Renal cortex interstitium (tissue), 15 donors: Measurements from ENCODE around the gene LHPP. TPM values are rescaled to one million over a fixed set of nuclear protein-coding genes. Genes with fewer than 3 reads are reported as not detected.
A peak's percentile ranks its signal among the peaks of the same experiment; 100 is the strongest.

Source experiments
- DNase-seq, 11 donors: peaks; one replicate each; pipeline ENCODE4 v3.0.0-alpha.2; 2013; ENCODE audit warnings: low read depth in 9 of 11, low spot score in 4 of 11; ENCODE audit errors: extremely low read depth in 1 of 11
- long read RNA-seq, 16 experiments: transcript quantifications; one replicate each; lab custom pipeline, GENCODE V29; 2026
- polyA plus RNA-seq, 3 donors: library from polyadenylated mRNA; unstranded; fragments of 120-200 nt; gene quantifications; one replicate each; pipeline ENCODE4 v1.2.1, GENCODE V29; 2013; ENCODE audit not compliant: insufficient read length in 3 of 3

Gene LHPP, protein sequence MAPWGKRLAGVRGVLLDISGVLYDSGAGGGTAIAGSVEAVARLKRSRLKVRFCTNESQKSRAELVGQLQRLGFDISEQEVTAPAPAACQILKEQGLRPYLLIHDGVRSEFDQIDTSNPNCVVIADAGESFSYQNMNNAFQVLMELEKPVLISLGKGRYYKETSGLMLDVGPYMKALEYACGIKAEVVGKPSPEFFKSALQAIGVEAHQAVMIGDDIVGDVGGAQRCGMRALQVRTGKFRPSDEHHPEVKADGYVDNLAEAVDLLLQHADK
- 10 to 100 TPM; 16.5 to 24.8 (median 22.0) TPM for polyA plus RNA-seq
- long read RNA-seq, donor 1, partial matches to known transcripts, result 0 of 9 reads
- long read RNA-seq, donor 1, other reads (novel, unspliced or antisense), result 0 of 9 reads
- long read RNA-seq, donor 2, partial matches to known transcripts, result 0 of 6 reads
- long read RNA-seq, donor 2, other reads (novel, unspliced or antisense), result 0 of 6 reads
- long read RNA-seq, donor 3, transcript LHPP-202 (7 exons, 1,622 nt), result major isoform, 16 of 24 reads
- long read RNA-seq, donor 3, partial matches to known transcripts, result 7 of 24 reads
- long read RNA-seq, donor 3, other reads (novel, unspliced or antisense), result 0 of 24 reads
- long read RNA-seq, donor 4, transcript LHPP-202 (7 exons, 1,622 nt), result major isoform, 7 of 15 reads
- long read RNA-seq, donor 4, partial matches to known transcripts, result 7 of 15 reads
- long read RNA-seq, donor 4, other reads (novel, unspliced or antisense), result 0 of 15 reads
- long read RNA-seq, donor 5, result 0 reads
- long read RNA-seq, donor 6, transcript LHPP-202 (7 exons, 1,622 nt), result major isoform, 7 of 7 reads
- long read RNA-seq, donor 6, partial matches to known transcripts, result 0 of 7 reads
- long read RNA-seq, donor 6, other reads (novel, unspliced or antisense), result 0 of 7 reads
- long read RNA-seq, donor 7, transcript LHPP-202 (7 exons, 1,622 nt), result major isoform, 10 of 11 reads
- long read RNA-seq, donor 7, partial matches to known transcripts, result 0 of 11 reads
- long read RNA-seq, donor 7, other reads (novel, unspliced or antisense), result 0 of 11 reads
- long read RNA-seq, donor 8, transcript LHPP-202 (7 exons, 1,622 nt), result major isoform, 12 of 13 reads
- long read RNA-seq, donor 8, partial matches to known transcripts, result 0 of 13 reads
- long read RNA-seq, donor 8, other reads (novel, unspliced or antisense), result 0 of 13 reads
- long read RNA-seq, donor 9, transcript LHPP-202 (7 exons, 1,622 nt), result major isoform, 6 of 6 reads
- long read RNA-seq, donor 9, partial matches to known transcripts, result 0 of 6 reads
- long read RNA-seq, donor 9, other reads (novel, unspliced or antisense), result 0 of 6 reads
- long read RNA-seq, donor 10, transcript LHPP-202 (7 exons, 1,622 nt), result major isoform, 11 of 12 reads
- long read RNA-seq, donor 10, partial matches to known transcripts, result 0 of 12 reads
- long read RNA-seq, donor 10, other reads (novel, unspliced or antisense), result 0 of 12 reads
- long read RNA-seq, donor 11, transcript LHPP-202 (7 exons, 1,622 nt), result major isoform, 5 of 14 reads
- long read RNA-seq, donor 11, partial matches to known transcripts, result 6 of 14 reads
- long read RNA-seq, donor 11, other reads (novel, unspliced or antisense), result 0 of 14 reads
- long read RNA-seq, donor 12, transcript LHPP-202 (7 exons, 1,622 nt), result major isoform, 5 of 6 reads
- long read RNA-seq, donor 12, partial matches to known transcripts, result 0 of 6 reads
- long read RNA-seq, donor 12, other reads (novel, unspliced or antisense), result 0 of 6 reads
- long read RNA-seq, donor 13, result 0 reads
- long read RNA-seq, donor 14, partial matches to known transcripts, result 0 of 4 reads
- long read RNA-seq, donor 14, other reads (novel, unspliced or antisense), result 0 of 4 reads
- long read RNA-seq, donor 15, result 0 reads
- long read RNA-seq, donor 16, transcript LHPP-203 (6 exons, 840 nt), result minor isoform, 5 of 46 reads
- long read RNA-seq, donor 16, transcript LHPP-202 (7 exons, 1,622 nt), result major isoform, 22 of 46 reads
- long read RNA-seq, donor 16, partial matches to known transcripts, result 18 of 46 reads
- long read RNA-seq, donor 16, other reads (novel, unspliced or antisense), result 0 of 46 reads

DNA sequence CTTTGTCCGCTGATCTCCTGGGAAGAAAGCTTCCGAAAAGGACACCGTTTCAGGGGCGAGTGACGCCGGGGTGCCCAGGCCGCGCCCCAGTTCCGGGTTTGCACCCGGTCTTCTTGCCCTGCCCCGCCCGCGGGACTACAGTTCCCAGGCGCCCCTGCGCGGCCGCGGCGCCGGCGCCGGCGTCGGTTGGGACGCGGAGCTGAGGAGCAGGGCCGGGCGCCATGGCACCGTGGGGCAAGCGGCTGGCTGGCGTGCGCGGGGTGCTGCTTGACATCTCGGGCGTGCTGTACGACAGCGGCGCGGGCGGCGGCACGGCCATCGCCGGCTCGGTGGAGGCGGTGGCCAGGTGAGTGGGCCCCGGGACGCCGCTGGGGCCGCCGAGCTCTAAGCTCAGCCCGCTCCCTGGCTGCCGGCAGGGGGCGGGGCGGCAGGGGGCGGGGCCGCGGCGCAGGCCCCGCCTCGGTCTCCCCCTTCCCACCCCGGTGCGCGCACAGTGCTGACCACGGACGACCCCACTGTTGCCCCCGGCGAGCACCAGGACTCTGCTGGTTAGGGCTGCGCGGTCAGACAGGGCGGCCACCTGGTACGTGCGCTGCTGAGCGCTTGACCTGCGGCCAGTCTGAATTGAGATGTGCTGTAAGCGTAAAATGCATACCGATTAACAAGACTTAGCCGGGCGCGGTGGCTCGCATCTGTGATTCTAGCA lies at the start of gene LHPP:
TSS of gene LHPP (plus strand) at position 182 of the 706 bp plus-strand sequence. CDS start at position 222, 40 bp downstream.
- DNase-seq, result peak in 10 of 11 donors; percentile 49 to 80 (median 74)

DNA sequence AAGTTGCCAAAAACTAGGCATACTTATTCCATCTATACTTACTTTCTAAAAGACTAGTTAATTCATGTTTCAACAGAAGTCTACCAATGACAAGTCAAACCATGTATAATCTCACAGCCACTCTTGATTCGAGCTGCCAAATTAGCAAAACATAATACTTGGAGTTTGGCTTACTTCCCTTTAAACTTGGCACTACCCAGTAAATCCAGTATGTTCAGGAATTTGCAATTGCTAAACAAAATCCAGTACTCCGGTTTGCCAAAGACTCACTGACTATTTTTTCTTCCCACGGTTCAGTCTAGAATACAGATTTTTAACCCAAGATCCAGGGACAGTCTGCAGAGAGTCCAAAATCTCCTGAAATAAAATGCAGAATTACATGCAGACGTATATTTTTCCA lies 47.5 kb upstream of the LHPP start:
- no peak for DNase-seq

DNA sequence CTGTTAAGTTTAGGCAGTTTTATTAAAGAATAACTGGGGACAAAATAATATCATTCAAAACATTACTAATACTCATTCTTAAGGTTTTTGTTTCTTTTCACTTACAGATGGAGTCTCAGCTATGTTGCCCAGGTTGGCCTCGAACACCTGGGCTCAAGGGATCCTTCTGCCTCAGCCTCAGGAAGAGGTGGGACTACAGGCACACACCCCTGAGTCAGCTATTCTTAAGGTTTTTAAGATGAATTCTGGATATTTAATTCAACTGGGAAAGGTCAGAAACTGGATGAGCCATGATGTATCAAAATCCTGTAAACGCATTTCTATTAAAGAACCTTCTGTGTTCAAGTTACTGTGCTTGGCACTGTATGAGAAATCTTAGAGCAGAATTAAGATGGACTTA lies 46.4 kb upstream of the LHPP start:
- no peak for DNase-seq

DNA sequence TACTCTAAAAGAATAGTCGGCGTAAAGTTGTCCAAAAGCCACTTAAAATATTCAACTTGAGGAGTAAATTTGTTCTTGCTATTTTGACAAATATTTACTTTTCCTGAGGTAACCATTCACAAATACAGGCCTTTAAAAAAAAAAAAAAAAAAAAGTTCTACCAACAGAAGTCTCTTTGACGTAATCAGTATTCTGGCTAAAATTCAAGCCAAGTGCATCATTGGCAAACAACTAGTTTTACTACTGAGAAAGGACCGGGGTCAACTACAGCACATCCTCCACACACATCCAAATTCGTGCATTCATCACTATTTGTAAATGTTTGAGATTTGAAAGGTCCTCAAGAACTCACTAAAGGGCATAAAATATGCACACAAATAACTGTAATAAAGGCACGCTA lies 44.9 kb upstream of the LHPP start:
- no peak for DNase-seq

DNA sequence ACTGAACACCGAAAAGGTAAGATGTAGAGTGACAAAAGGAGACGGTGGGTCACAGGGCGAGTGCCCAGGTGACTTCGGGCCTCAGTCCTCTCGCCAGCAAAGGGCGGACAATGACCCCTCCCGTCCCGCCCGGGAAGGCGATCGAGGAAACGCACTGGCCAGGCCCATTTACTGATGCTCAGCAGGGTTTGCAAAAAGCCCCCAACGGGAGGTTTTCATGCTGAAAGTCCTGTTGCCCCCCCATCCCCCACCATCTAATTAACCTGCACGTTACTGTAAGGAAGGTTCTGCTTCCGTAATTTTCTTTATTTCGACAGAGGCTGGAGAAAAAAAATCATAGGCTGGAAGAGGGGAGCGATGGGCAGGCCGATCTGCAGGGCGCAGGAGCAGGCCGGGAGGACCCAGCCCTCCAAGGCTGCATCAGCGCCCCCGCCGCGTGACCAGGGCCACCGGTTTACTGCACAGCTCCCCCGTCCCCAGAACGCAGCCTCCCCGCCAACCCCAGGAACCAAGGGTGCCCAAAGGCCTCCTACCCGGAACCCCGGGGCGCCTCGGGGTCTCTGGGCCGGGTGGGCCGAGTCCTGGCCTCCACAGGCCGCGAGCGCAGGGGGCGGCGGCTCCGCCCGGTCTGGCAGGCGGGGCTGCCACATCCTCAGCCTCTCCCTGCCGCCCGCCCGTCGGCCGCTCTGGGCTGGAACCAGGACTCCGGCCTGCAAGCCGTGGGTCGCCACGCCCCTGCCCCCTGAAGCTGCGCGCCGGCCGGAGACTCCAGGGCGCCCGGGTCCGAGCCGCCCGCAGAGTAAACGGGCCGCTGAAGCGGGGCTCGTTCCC lies 43.5 kb upstream of the LHPP start:
- peak in 9 of 11 donors; percentile 19 to 58 (median 43) for DNase-seq

DNA sequence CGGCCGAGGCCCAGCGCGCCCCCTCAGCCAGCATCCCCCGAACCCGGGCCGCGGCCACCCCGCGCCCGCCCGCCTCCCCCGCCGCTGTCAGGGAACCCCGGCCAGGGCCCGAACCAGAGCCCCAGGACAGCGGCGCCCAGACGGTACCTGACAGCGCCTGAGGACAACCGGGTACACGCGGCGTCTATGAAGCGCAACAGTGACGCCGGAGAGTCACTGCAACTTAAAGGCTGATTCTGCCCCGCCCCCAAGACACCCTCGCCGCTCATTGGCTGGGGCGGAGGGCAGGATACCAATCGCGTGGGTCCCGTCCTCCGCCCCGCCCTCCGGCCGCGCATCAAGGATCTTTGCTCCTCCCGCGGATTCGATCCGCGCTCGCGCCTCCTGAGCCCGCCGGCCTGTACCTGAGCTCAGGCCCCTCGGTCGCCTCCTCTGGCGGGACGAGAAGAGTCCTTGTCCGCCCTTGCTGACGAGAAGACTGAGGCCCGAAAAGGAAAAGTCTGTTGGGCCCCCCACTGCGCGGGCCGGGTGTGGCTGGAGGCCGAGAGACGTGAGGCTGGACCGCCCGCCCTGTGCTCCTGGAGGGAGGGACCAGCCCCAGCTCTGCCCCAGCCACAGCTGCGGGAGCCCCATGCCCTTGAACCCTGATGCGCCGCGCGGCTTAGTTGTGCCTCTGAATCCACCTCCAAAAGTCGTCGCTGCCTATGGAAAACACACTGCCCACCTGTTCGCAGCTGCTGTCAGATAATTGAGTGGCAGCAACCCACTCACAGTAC lies 42.7 kb upstream of the LHPP start, which contains the start of gene OAT:
TSS of gene OAT (minus strand) at position 198 of the 776 bp plus-strand sequence. CDS start 6,752 bp downstream, outside the sequence.
- DNase-seq, result peak; percentile 86 to 98 (median 95)

DNA sequence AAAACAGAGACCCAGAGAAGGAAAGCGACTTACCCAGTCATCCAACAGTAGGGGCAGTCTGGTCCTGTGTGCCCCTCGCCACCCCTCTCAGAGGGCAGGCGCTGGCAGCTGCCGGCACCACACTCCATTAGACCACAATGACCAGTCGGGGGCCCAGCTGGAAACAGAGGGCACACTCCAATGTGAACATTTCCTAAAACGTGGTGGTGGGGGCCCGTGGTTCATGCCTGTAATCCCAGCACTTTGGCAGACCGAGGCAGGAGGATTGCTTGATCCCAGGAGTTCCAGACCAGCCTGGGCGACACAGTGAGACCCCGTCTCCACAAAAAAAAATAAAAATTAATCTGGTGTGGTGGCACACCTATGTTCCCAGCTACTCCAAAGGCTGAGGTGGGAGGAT lies 42.0 kb upstream of the LHPP start:
- no peak for DNase-seq

DNA sequence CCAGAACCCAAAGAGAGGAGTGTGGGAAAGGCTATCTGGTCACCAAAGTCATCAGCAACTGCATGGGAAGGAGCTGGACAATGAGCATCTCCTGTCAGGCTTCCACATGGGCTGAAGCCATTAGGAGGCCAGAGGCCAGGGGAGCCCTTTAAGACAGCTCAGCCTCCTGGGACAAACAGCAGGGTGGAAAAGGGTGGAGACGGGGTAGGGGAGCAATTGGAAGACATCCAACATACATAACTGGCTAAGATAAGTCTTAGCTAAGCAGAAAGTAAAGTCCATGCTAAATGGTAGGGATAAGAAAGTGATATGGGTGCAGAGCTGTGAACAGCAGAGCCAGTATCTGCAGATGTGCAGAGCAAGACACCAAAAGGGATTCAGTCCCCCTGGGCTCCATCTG lies 41.4 kb upstream of the LHPP start:
- no peak for DNase-seq

DNA sequence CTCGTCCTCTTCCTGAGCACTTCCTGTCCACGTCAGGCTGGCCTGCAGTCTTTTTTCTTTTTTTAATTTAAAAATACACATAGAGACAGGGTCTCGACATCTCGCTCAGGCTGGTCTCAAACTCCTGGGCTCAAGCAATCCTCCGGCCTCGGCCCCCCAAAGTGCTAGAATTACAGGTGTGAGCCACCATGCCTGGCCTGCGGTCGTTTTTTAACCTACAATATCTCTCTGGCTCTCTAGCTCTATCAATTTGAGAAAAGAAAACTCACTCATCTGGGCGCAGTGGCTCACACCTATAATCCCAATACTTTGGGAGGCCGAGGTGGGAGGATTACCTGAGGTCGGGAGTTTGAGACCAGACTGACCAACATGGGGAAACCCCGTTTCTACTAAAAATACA lies 38.9 kb upstream of the LHPP start:
- DNase-seq, result no peak

DNA sequence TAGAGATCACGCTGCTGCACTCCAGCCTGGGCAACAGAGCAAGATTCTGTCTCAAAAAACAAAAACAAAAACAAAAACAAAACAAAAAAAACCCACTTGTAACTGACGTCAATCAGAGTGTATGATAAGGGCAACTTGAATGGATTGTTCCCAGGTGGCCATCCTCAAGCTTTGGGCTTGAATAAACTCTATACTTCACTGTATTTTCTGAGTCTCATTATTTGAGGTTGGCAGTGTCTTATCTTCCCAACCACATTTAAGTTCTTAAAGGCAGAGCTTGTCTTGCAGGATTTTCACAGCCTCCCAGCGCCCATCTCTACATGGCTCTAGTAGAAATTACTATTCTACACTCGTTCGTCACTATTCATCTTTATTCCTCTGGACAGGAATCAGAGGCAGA lies 37.8 kb upstream of the LHPP start:
- DNase-seq, result no peak

DNA sequence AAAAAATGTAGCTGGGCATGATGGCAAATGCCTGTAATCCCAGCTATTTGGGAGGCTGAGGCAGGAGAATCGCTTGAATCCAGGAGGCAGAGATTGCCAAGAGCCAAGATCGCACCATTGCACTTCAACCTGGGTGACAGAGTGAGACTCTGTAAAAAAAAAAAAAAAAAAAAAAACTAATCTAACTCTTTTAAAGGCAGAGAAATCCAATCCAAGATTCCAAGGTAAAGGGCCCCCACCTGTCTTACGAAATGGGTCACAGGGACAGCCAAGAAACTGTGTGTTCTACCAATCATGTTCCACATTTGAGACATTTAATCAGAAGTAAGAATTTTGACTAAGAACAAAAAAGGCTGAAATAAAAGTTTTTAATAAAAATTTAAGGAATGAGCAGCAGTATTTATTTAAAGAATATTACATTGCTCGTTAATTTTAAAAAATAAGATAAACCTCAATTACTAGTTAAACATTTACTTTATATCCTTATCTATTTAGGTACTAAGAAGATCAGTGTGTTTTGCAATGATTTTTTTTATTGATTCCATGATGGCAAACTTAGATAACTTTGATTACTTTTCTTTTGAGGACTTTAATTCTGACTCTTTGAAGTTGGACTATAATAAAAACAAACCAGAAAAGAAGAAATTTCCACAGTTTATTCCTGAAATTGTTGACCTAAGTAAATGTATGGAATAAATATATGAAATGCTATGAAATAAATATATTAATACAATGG lies 36.2 kb upstream of the LHPP start:
- DNase-seq, result no peak

DNA sequence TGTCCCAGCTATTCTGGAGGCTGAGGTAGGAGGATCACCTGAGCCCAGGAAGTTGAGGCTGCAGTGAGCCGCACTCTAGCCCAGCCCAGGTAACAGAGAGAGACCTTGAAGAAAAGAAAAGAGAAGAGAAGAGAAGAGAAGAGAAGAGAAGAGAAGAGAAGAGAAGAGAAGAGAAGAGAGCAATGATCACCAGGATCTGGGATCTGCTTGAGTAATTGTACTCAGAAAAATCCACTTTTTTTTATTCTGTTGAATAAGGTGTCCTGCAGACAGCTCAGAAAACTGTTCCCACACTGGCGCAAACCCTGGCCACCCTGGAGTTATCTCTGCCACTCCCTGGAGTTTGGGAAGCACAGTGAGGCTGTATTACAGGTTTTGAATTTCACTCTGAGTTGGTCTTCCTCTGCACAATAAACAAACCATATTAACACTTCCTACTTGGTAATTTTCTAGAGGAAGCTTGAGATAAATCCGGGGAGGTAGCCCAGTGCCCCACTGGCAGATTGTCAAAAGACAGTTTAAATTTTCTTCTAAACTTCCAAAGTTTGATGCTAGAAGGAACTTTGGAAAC lies 33.3 kb upstream of the LHPP start:
- DNase-seq, result no peak

DNA sequence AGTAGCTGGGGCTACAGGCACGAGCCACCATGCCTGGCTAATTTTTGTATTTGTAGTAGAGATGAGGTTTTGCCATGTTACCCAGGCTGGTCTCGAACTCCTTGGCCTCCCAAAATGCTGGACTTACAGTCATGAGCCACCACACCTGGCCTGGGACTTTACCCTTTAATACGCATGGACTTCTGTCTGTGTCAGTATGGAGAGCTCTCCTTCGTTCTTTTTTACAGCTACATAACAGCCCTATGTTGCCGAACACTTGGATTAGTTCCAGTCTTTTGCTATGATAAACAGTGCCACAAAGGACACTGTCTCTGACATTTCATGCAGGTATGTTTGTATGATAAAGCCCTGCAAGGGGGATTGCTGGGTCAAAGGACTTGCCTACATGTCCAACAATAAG lies 32.0 kb upstream of the LHPP start:
- no peak for DNase-seq

DNA sequence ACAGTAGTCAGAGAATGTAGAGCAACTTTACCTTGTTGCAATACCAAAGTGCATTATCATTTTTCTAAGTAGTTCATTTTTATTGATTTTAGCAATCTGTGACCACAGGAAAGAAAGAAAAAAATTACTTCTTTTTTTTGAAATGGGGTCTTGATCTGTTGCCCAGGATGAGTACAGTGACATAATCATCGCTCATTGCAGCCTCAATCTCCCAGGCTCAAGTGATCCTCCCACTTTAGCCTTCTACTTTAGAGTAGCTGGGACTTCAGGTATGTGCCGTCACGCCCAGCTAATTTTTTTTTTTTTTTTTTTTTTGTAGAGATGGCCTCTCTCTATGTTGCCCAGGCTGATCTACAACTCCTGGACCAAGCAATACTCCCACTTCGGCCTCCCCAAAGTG lies 31.5 kb upstream of the LHPP start:
- no peak for DNase-seq
